ENCODE data around the gene HCN2.
A peak's percentile ranks its signal among the peaks of the same experiment; 100 is the strongest.

The HCN2 gene

GRCh38 chr19:660793-661426, 71.2 kb downstream of the HCN2 start:
- Histone ChIP-seq H3K4me1 (ENCODE audit: insufficient read depth, low read length, severe bottlenecking) (peaks cover 61% of the 10 kb centered on the region), H4K20me1 (ENCODE audit: insufficient read depth, low read length) (no peaks in the 10 kb centered on the region), H3K27me3 (ENCODE audit: insufficient read depth, low read length) (no peaks in the 10 kb centered on the region), H3F3A (ENCODE audit: insufficient read depth, low read length) (no peaks in the 10 kb centered on the region), H3K79me2 (ENCODE audit: insufficient read depth, low read length) (peaks cover 69% of the 10 kb centered on the region), H3K36me3 (ENCODE audit: insufficient read depth, low read length) (peaks cover 21% of the 10 kb centered on the region; the same call in 1 of the 2 replicates), H2AFZ (ENCODE audit: low read length) (no peak overlapping the region), H3K9me3 (ENCODE audit: low read length) (no peaks in the 10 kb centered on the region), H3K4me3 (ENCODE audit: low read depth, low read length, poor library complexity, severe bottlenecking) (peak overlapping the region; percentile 98), H3K9me2 (ENCODE audit: low read depth, low read length) (no peaks in the 10 kb centered on the region), H3K27ac (ENCODE audit: low read depth, low read length, poor library complexity, severe bottlenecking) (peak overlapping the region; percentile 83), H3K9ac (ENCODE audit: low read length) (peak overlapping the region; percentile 95), H3K4me2 (ENCODE audit: low read length) (peak overlapping the region; percentile 90)
- TF ChIP-seq, protein P1, sequence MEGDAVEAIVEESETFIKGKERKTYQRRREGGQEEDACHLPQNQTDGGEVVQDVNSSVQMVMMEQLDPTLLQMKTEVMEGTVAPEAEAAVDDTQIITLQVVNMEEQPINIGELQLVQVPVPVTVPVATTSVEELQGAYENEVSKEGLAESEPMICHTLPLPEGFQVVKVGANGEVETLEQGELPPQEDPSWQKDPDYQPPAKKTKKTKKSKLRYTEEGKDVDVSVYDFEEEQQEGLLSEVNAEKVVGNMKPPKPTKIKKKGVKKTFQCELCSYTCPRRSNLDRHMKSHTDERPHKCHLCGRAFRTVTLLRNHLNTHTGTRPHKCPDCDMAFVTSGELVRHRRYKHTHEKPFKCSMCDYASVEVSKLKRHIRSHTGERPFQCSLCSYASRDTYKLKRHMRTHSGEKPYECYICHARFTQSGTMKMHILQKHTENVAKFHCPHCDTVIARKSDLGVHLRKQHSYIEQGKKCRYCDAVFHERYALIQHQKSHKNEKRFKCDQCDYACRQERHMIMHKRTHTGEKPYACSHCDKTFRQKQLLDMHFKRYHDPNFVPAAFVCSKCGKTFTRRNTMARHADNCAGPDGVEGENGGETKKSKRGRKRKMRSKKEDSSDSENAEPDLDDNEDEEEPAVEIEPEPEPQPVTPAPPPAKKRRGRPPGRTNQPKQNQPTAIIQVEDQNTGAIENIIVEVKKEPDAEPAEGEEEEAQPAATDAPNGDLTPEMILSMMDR (IDR thresholded peaks at IDR 0.05; ENCODE audit: low read length) = no peak
- TF ChIP-seq EZH2 (IDR thresholded peaks at IDR 0.05; ENCODE audit: borderline replicate concordance, low read length) = no peak

GRCh38 chr19:661427-662196, 71.9 kb downstream of the HCN2 start:
- H3K79me2 ChIP-seq (ENCODE audit: insufficient read depth, low read length) = peaks cover 62% of the 10 kb centered on the region
- peaks cover 16% of the 10 kb centered on the region; the same call in 1 of the 2 replicates for H3K36me3 ChIP-seq (ENCODE audit: insufficient read depth, low read length)
- no peaks in the 10 kb centered on the region for H4K20me1 ChIP-seq (ENCODE audit: insufficient read depth, low read length)
- no peaks in the 10 kb centered on the region for H3F3A ChIP-seq (ENCODE audit: insufficient read depth, low read length)
- peak overlapping the region; percentile 98 for H3K4me3 ChIP-seq (ENCODE audit: low read depth, low read length, poor library complexity, severe bottlenecking)
- peak overlapping the region; percentile 90 for H3K4me2 ChIP-seq (ENCODE audit: low read length)
- H2AFZ ChIP-seq (ENCODE audit: low read length) = no peak overlapping the region
- H3K27ac ChIP-seq (ENCODE audit: low read depth, low read length, poor library complexity, severe bottlenecking) = peak overlapping the region; percentile 83
- H3K9me3 ChIP-seq (ENCODE audit: low read length) = no peaks in the 10 kb centered on the region
- TF ChIP-seq, protein P1 (IDR thresholded peaks at IDR 0.05; ENCODE audit: low read length) = no peak
- TF ChIP-seq EZH2 (IDR thresholded peaks at IDR 0.05; ENCODE audit: borderline replicate concordance, low read length) = no peak
- H3K27me3 ChIP-seq (ENCODE audit: insufficient read depth, low read length) = no peaks in the 10 kb centered on the region
- H3K9me2 ChIP-seq (ENCODE audit: low read depth, low read length) = no peaks in the 10 kb centered on the region
- peak overlapping the region; percentile 95 for H3K9ac ChIP-seq (ENCODE audit: low read length)
- H3K4me1 ChIP-seq (ENCODE audit: insufficient read depth, low read length, severe bottlenecking) = peaks cover 61% of the 10 kb centered on the region

- Histone ChIP-seq H3K79me2 (ENCODE audit: insufficient read depth, low read length) (peaks cover 54% of the 10 kb centered on the region), H4K20me1 (ENCODE audit: insufficient read depth, low read length) (no peaks in the 10 kb centered on the region), H3F3A (ENCODE audit: insufficient read depth, low read length) (no peaks in the 10 kb centered on the region), H3K9ac (ENCODE audit: low read length) (peak overlapping the region; percentile 95), H3K36me3 (ENCODE audit: insufficient read depth, low read length) (peaks cover 9% of the 10 kb centered on the region; the same call in 1 of the 2 replicates), H3K4me1 (ENCODE audit: insufficient read depth, low read length, severe bottlenecking) (peaks cover 59% of the 10 kb centered on the region), H2AFZ (ENCODE audit: low read length) (no peak overlapping the region), H3K27ac (ENCODE audit: low read depth, low read length, poor library complexity, severe bottlenecking) (peak overlapping the region; percentile 83), H3K4me3 (ENCODE audit: low read depth, low read length, poor library complexity, severe bottlenecking) (peak overlapping the region; percentile 98), H3K27me3 (ENCODE audit: insufficient read depth, low read length) (no peaks in the 10 kb centered on the region; the same call in 1 of the 2 replicates), H3K4me2 (ENCODE audit: low read length) (peak overlapping the region; percentile 90), H3K9me3 (ENCODE audit: low read length) (no peaks in the 10 kb centered on the region), H3K9me2 (ENCODE audit: low read depth, low read length) (no peaks in the 10 kb centered on the region)
- TF ChIP-seq EZH2 (IDR thresholded peaks at IDR 0.05; ENCODE audit: borderline replicate concordance, low read length) = no peak
- TF ChIP-seq, protein P1 (IDR thresholded peaks at IDR 0.05; ENCODE audit: low read length) = no peak
Measured at GRCh38 chr19:662207-662961, 72.7 kb downstream of the HCN2 start.

Data from OCI-LY1 (cell line).